HG03196 (cell line): ENCODE results near the gene PIM3.

ENCODE experiments used
- ATAC-seq: cut with Tn5 transposase; IDR thresholded peaks from one replicate; pipeline ENCODE4 v1.9.1; 2021; ENCODE audit not compliant: unreplicated experiment

PIM3 gene

DNA sequence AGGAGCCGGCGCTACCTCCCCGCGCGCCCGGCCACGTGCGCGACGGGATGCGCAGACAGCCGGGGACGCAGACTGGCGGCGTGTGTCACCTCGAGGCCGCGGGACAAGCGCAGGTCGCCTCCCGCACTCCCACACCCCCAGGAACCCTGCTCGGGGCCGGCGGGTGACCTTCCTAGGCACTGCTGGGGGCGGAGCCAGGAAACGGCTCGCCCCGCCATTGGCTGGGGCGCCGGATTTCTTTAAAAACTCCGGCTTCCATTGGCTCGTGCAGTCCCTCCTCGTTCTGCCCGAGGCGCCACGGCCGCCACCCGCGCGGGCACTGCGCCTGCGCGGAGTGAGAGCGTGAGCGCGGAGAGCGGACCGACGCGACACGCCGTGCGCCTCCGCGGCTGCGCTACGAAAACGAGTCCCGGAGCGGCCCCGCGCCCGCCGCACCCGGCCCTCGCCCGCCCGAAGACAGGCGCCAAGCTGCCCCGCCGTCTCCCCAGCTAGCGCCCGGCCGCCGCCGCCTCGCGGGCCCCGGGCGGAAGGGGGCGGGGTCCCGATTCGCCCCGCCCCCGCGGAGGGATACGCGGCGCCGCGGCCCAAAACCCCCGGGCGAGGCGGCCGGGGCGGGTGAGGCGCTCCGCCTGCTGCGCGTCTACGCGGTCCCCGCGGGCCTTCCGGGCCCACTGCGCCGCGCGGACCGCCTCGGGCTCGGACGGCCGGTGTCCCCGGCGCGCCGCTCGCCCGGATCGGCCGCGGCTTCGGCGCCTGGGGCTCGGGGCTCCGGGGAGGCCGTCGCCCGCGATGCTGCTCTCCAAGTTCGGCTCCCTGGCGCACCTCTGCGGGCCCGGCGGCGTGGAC is at the start of gene PIM3:
PIM3 (plus strand) TSS at position 614 of the 846 bp plus-strand sequence; CDS start at position 790, 176 bp downstream.
- ATAC-seq, result peak; percentile 52

DNA sequence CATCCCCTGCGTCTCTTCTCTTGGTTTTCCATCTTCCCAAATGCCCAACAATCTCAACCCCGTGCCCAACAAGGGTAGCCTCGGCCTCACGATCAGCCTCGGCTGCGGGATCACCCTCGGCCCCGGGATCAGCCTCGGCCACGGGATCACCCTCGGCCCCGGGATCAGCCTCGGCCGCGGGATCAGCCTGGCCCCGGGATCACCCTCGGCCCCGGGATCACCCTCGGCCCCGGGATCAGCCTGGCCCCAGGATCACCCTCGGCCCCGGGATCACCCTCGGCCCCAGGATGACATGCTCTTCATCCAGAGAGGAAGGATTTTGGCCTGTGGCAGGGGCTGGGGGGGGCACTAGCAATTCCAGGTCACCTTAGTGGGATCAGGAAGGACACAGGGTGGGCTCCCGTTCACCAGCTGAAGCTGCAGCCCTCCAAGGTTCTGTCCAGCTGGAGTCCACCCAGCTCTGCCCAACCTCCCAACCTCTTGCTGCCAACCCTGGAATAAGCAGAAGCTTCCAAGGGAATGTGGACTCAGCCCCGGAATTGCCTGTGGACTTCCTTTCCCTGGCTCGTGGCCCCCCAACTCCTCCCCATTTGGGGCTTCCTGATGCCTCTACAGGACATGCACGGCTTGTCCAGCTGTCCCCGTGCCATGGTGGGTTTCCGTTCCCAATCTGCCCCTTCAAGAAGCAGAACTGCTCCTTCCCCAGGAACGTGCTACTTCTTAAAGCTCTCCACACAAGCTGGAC is 48.5 kb upstream of the PIM3 start:
- no peak for ATAC-seq

DNA sequence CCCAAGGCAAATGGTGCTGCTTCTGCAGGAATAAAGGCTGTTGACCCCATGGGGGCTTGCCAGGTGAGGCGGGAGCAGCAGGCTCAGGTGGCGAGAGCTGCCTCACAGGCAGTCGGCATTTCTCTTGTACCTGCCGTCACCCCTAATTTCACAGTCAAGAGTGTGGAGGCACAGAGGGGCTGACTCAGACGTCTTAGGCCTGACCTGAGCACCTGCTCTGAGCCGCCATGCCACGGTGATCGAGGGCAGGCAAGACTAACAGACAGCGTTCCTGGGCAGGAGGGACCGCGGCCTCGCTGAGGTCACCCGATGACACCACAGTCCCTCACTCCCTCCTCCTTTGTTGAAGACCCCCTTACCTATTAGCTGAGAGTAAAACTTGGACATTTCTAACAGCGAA is 47.5 kb upstream of the PIM3 start:
- ATAC-seq, result no peak

DNA sequence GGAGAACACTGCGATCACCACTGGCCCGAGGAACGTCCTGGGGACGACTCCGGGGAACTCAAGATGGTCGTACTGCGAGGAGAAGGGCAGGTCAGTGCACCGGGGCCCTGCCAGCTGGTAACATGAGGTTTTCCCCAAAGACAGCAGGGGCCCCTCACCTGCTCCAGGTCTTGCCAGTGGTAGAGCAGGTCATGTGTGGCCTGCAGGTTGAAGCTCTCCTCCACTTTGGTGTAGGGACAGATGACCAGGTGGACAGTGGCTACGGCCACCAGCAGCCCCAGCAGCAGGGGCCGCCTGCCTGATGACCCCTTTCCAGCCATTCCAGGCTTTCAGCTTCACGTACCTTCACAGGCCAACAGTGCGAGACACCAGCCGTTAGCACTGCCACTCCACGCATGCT is 47.1 kb upstream of the PIM3 start:
- no peak for ATAC-seq

DNA sequence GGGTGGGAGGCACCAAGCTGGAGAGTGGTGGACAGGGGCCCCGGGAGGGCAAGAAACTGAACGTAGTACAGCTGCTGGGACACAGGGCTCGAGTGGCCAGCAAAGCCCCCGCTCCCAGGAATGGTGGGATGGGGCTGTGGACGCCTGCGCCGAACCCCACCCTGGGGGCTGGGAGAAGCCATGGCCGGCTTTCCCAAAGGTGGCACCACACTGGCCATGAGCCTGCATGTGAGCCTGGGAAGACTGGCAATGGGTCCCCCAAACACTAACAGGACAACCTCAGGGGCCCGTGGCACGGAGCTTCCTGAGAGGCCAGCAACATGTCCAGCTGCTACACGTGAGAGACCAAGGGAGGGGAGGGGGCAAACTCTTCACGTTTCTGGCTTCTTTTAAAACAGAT is 46.3 kb upstream of the PIM3 start:
- no peak for ATAC-seq

DNA sequence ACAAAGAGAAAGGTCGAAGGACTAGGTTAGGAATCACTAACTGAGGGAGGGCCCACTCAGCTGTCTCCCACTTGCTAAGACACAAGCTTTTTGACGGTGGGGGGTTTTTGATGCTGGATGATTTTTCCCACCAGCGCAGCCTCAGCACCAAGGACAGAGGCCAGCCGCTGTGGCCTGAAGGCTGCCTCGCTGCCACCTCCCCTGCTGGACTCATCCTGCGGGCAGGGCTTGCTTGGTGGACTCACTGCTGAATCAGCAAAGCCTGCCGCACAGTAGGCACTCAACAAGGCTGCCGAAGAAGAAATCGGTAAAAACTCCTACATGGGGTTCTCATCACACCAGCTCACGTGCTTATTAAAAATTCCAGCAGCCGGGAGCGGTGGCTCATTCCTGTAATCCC is 45.0 kb upstream of the PIM3 start:
- ATAC-seq, result no peak

DNA sequence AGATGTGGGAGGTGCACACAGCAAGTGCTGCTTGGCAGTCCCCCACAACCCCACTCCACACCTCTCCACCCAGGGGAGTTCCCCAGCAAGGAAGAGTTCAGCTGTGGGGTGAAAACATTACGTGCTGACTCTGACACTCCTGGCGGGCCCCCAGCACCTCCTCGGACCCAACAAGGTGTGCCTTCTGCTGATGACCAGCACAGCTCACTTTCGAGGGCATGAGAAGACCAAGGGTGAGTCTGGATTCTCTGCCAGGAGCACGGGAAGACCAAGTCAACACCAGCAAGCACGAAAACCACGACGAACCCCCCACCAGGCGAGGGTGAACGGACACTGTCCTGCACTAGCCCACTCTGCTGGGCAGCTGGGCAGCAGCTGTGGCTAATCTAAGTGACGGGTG is 43.7 kb upstream of the PIM3 start:
- no peak for ATAC-seq

DNA sequence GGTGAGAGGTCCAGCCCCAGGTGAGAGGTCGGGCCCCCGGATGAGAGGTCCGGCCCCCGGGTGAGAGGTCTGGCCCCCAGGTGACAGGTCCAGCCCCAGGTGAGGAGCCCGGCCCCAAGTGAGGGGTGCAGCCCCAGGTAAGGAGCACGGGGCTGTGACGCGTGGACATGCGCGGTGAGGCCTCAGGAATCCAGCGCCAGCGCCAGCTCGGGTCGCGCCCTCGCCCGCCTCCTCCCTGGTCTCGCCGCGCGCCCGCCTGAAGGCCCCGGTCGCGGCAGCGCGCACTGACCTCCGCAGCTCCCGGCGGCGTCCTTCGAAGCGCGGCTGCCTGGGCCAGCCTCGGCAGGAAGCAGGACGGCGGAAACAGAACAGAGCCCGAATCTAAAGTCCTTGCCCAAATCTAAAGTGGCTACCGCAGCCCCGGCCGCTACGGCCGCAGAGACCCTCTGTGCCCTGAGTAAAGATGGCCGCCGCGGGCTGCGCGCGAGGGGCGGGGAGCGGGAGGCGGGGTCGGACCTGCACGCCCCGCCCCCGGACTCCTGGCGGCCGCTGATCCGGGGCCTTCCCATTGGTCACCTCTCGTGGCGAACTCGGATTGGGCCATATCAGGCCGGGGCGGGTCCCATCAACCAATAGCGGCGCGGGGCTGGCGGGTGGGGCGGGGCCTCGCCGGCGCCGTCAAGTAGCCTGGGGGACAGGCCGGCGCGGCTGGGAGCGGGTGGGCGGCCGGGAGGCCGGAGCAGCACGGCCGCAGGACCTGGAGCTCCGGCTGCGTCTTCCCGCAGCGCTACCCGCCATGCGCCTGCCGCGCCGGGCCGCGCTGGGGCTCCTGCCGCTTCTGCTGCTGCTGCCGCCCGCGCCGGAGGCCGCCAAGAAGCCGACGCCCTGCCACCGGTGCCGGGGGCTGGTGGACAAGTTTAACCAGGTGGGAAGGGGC is 42.3 kb upstream of the PIM3 start, which contains the start of the genes ALG12 and CRELD2:
ALG12 (minus strand) TSS at position 465 of the 937 bp plus-strand sequence. CDS start 4,673 bp downstream, outside the sequence.
CRELD2 (plus strand) TSS at position 661 of the 937 bp plus-strand sequence; CDS start at position 797, 136 bp downstream.
- ATAC-seq, result peak; percentile 82

DNA sequence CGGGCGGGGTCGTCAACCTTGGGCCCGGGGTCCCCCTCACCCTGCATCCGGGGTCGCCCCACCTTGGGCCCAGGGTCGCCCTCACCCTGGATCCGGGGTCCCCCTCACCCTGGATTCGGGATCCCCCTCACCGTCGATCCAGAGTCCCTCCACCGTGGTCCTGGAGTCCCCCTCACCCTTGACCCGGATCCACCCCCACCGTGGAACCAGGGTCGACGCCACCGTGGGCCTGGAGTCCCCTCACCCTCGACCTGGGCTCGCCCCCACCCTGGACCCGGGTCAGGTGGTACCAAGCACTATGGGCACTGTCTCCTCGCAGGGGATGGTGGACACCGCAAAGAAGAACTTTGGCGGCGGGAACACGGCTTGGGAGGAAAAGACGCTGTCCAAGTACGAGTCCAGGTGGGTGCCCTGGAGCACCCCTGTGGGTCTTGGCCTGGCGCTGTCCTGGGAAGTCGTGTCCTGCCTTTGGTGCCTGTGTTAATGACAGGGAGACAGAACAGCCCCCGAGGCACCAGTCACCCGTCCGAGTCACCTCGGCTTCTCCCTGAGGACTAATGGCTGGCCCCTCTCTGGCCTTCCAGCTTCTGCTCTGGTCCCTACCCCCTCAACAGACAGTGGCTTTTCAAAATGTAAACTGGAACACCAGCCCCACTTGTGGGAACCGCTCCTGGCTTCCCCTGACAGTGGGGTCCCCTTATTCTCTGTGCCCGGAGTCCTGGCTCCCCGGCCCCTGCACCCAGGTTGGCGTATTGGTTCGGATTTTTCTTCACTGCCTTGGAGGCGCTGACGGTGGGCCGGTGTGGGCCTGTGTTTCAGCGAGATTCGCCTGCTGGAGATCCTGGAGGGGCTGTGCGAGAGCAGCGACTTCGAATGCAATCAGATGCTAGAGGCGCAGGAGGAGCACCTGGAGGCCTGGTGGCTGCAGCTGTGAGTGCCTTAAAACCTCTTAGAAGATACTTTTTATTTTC is 41.4 kb upstream of the PIM3 start:
- ATAC-seq, result peak; percentile 7

DNA sequence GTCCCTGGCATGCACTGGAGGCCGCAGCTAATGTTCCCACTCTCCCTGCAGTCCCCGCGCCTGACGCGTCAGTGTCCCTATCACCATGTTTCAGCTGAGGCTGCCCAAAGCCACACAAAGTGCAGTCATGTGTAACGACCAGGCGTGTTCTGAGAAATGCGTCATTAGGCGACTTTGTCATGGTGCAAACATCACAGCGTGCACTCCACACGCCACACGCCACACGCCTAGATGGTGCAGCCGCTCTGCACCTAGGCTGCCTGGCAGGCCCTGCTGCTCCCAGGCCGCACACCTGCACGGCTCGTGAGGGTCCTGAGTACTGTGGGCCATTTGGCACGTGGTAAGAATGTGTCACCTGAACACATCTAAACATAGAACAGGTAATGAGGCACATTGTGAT is 39.7 kb upstream of the PIM3 start:
- no peak for ATAC-seq

DNA sequence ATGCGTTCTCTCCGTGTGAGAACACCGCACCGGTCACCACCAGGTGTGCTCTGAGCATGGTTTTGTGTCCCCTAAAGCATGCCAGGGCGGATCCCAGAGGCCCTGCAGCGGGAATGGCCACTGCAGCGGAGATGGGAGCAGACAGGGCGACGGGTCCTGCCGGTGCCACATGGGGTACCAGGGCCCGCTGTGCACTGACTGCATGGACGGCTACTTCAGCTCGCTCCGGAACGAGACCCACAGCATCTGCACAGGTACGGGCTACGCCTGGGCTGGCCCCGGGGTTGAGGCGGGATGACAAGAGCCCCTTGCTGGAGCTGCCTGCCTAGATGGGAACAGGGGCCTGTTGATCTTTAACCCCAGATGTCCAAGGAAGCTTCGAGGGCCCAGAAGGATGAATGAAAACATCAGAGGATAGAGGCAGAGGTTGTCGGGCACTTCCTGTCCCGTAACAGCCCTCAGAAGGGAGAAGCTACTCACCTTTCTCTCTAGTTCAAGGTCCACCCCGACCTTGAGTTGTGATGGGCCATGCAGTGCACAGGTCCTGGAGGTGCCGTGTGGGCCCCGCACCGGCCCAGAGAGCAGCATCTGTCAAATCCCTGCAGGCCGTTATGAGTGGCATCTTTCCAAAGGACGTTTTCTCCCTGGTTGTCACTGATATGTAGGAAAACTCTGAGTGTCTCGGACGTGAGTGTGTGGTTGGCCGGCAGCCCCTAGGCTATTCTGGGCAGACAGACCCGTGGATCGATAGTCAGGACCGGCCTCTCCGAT is 38.9 kb upstream of the PIM3 start:
- no peak for ATAC-seq

DNA sequence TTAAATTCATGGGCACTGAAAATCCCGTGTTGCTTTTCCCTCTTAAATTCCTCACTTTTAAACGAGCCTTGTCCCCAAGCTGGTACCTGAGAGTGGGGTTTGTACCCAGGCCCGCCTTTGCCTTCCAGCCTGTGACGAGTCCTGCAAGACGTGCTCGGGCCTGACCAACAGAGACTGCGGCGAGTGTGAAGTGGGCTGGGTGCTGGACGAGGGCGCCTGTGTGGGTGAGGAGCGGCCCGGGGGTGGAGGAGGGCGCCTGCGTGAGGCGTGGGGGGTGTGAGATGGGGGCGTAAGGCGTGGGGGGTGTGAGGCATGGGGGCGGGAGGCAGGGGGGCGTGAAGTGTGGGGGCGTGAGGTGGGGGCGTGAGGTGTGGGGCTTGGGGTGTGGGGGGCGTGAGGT is 38.1 kb upstream of the PIM3 start:
- ATAC-seq, result no peak

DNA sequence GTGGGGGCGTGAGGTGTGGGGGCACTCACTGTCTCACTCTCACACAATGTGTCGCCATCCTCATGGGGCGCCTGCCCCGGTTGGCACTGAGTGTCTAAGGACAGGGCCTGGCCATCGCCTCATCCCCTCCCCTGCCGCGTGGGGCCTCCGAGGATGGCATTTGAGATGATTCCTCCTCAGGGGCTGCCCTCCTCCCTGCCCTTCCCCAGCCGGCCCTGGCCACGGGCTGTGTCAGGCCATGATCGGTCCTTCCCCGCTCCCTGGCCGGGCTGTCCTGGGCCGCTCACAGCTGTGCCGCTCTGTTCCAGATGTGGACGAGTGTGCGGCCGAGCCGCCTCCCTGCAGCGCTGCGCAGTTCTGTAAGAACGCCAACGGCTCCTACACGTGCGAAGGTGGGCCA is 37.6 kb upstream of the PIM3 start:
- ATAC-seq, result no peak

DNA sequence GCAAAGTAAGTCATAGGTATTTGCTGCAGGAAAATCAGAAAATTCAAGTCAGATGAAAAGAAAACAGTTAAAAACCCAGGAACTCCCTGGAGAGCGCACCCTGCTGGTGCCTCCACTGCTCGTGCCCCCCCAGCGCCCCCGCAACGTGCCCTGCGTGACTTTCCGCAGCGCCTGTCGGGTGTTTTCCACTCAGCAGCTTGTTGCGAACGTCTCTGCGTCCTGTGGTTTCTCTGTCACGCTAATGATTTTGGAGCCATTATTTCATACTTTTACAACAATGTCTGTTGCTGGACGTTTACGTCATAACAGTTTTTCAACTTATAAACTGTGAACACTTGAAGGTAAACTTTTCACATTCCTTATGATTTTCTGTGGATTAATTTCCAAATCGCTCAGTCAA is 37.1 kb upstream of the PIM3 start:
- ATAC-seq, result no peak

DNA sequence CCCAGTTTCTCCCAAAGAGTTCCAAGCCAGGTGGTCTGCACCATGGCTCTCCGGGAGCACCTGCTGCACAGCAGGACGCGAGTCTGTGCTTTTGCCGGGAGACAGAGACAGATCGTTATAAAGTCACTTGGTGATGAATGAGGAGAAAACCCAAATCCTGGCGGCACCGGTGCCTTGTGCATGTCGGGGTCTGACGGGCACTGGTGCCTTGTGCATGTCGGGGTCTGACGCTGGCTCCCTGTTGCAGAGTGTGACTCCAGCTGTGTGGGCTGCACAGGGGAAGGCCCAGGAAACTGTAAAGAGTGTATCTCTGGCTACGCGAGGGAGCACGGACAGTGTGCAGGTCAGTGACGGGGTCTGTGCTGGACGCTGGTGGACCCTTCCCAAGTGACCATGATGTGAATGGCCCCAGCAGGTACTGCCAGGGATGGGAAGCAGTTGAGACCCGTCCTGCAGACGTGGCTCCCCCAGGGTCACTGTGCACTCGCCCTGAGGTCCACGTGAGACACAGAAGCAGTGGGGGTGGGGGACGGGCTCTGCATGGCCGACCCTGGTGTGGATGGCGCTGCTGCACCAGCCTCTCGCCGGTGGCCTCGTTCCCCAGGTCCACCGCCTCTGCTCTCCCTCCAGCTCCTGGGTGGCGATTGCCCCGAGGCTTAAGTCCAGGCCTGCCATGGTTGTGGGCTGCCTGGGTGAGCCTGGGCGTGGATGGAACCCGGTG is 36.3 kb upstream of the PIM3 start:
- ATAC-seq, result no peak

DNA sequence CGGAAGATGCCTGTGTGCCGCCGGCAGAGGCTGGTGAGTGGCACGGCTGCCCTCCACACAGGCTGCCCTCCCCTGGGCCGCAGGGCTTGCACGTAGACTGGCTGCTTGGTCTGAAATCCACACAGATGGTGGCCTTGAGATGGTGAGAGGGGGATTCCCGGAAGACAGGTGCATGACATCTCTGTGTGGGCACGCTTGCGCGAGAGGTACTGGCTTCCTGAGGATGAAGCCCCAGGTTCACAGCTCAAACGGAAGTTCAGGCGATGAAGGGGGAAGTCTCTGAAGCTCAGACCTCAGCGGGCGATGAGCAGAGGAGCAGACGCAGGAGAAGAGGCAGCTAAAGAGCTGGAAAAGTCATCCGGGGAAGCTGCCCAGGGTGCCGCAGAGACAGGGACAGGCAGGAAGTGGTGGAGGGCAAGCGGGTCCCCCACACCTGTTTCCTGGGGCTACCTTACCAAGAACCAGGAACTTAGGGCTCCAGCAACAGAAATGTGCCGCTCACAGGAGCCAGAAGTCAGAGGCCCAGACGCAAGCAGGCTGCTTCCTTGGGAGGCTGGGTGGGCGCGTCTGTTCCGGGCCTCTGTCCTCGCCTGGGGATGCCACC is 34.9 kb upstream of the PIM3 start:
- ATAC-seq, result no peak

DNA sequence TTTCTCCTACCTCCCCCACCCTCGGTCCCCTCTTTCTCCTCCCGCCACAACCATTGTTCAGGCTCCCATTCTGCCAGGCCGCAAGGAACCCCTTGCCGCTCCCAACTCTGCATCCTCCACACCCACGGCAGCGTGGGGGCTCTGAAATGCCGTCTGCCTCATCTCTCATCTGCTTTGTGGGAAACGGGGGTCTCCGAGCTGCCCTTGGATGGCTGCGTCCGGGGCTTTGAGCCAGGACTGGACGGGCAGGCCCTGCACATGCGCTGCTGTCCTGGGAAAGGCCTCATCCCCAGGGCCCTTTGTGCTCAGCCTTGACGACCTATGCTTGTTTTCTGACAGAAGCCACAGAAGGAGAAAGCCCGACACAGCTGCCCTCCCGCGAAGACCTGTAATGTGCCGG is 33.7 kb upstream of the PIM3 start:
- no peak for ATAC-seq
